ENCODE results near the gene DNASE1L2.
A peak's percentile ranks its signal among the peaks of the same experiment; 100 is the strongest.
"Not testable (repeated sequence)": the region's sequence is repeated elsewhere in the genome, so short reads cannot be mapped to it uniquely, and the experiment has no call there.

DNASE1L2 gene

GRCh38 chr16:2236337-2237101, at the start of gene DNASE1L2:
Gene DNASE1L2 (plus strand): TSS chr16:2236444. CDS start chr16:2236817, 373 bp downstream.
- no peak for DNase-seq (ENCODE audit: low spot score)

GRCh38 chr16:2186505-2186904, 49.7 kb upstream of the DNASE1L2 start:
- no peak for DNase-seq (ENCODE audit: low spot score)

GRCh38 chr16:2187212-2187611, 49.0 kb upstream of the DNASE1L2 start:
- no peak for DNase-seq (ENCODE audit: low spot score)

GRCh38 chr16:2188395-2188794, 47.8 kb upstream of the DNASE1L2 start:
- DNase-seq (ENCODE audit: low spot score), result no peak

DNA sequence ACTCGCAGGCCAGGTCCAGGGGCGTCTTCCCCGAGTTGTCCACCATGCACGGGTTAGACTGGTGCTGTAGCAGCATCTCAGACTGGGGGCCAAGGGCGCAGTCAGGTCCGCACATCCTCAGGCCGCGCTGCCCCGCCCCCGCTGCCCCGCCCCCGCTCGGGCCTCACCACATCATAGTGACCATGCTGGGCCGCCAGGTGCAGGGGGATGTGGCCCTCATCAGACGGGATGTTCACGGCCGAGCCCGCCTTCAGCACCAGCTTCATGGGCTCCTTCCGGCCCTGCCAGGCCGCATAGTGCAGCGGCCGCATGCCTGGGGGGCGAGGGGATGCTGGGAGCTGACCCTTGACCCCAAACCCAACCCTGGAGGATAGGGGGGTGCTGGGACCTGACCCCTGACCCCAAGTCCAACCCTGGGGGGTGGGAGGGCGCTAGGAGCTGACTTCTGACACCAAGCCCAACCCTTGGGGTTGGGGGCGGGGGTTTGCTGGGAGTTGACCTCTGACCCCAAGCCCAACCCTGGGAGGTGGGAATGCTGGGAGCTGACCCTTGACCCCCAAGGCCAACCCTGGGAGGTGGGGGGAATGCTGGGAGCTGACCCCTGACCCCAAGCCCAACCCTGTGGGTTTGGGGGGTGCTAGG, 46.9 kb upstream of the DNASE1L2 start:
- DNase-seq (ENCODE audit: low spot score), result no peak

DNA sequence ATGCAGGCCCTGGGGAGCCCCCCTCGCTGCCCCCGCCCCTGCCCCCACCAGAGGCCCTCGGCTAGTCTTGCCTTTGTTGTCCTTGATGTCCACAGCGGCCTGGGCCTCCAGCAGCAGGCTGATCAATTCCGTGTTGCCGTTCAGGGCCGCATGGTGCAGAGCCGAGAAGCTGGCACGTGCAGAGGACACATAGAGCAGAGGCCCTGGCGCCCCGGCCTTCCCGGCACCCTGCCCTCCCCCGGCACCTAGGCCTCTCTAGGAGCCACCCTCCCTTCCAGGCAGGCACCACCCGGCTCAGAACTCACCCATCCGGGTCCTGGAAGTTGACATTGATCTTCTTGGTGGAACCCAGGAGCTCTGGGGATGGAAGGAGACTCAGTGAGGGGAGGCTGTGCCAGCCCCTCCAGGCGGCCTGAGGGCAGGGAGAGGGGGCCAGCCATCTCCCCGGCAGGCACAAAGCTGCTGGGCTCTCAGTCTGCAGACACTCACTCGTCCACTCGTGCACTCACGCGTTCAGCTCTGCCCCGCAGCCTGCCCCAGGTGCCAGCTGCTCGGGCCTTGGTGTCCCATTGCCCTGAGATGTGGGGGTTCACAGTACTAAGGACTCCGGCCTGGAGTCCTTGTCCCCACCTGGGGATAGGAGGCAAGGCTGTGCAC, 46.1 kb upstream of the DNASE1L2 start:
- DNase-seq (ENCODE audit: low spot score), result no peak

DNA sequence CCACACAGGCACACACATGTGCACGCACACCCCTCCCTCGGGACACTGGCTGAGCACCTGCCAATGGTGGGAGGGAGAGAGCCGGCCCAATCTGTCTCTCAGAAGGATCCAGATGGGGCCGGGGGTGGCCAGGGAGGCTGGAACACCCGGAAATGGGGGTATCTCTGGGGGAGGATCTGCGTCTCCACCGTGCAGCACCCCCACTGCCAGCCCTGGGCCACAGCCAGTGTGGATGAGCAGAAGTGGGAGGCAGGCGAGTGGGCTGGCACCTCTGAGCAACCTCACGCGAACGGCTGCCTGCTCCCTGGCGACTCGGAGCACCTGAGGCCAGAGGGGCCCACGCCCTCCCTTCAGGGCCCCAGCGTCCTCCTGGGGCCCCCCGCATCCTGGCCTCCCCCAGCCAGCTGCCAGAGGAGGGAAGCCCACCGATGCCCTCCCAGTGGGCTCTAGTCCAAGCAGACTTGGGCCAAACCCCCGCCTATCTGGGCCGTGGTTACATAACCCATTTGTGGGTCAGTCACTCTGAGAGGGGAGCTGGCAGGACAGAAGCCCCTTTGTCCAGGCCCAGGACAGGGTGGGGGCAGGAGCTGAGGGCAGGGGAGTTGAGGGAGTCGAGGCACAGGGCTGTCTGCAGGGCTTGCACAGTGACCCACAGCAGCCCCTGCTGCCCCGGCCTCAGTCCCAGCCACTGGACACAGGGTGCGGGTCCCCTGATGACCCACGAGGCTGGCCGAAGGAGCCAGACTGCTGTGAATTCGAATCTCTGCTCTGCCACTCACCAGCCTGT, 45.4 kb upstream of the DNASE1L2 start:
- no peak for DNase-seq (ENCODE audit: low spot score)

- DNase-seq (ENCODE audit: low spot score), result no peak
These were observed 44.9 kb upstream of the DNASE1L2 start for GRCh38 chr16:2191446-2191706.

DNA sequence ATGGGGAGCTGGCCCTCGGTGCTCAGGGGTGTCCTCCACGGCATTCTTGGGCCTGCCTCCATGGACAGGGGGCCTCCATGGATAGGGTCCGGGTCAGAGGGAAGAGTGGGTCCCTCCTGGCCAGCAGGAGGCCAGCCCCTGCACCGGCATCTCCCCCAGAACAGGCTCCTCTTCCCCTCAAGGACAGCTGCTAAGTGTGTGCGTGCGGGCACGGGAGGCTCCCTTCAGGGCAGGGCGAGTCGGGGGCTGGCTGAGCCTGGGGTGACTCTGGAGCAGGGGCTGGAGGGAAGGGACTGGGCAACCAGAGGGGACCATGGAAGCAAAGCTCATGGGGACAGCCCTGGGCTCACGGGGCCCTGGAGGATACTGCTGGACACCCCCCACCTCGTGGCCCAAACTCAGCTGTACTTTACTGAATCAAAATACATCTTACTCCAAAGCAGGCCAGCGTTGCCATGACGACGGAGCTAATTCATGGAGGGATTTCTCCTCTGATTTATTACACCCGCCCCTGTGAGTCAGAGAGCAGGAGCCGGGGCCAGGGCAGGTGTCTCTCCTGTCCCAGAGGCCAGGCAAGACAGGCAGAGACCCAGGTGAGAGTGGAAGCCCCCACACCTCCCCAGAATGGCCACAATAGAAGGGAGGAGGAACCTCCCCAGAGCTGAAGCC, 41.9 kb upstream of the DNASE1L2 start:
- DNase-seq (ENCODE audit: low spot score), result no peak

DNA sequence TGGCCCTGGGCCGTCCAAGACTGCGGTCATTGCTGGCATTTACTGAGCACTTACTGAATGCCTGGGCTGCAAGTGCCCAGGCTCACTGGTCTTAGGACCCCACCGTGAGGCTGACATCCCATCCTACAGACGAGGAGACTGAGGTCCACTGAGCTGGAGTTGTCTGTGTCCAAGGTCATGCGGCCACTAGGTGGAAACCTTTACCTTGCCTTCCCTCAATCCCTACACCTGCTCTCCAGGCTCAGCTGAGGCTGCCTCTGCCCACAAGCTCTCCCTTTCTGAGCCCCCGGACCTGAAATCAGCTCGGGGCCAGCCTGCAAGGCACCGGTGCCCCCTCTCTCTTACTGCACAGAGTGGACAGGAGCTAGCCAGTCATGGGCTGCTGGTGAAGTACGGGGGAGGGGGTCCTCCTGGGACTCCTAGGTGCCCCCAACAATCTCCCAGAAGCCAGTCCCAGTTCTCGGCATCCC, 41.4 kb upstream of the DNASE1L2 start:
- DNase-seq (ENCODE audit: low spot score), result peak; percentile 67

GRCh38 chr16:2195322-2196161, 40.7 kb upstream of the DNASE1L2 start:
- DNase-seq (ENCODE audit: low spot score), result no peak

- no peak for DNase-seq (ENCODE audit: low spot score)
These were observed 39.9 kb upstream of the DNASE1L2 start, which contains the start of gene CASKIN1 for GRCh38 chr16:2196162-2196980. Gene CASKIN1 (minus strand): TSS chr16:2196605. CDS start chr16:2196432, 173 bp downstream.

DNA sequence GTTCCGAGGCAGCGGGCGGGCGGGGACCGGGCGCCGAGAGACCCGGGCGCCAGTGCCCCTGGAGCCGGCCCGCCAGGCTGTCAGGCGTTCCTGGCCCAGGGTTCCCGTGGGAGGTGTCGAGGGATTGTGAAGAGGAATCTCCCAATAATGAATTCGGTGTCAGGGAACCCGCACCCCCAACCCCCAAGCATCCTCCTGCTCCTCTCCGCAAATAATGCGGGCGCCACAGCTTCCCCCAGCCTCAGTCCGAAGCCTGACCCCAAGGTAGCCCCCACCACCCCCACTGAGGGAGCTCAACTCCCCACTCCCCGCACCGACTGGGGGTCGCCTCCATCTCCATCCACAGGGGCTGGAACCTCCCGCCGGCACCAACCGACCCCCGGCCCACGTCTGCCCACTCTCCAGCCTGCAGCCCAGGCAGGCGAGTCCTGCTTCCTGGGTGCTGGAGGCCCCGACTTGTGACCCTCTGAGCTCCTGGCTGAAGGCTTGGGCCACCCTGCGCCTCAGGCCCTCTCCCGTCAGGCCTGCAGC, 39.2 kb upstream of the DNASE1L2 start:
- DNase-seq (ENCODE audit: low spot score), result no peak

DNA sequence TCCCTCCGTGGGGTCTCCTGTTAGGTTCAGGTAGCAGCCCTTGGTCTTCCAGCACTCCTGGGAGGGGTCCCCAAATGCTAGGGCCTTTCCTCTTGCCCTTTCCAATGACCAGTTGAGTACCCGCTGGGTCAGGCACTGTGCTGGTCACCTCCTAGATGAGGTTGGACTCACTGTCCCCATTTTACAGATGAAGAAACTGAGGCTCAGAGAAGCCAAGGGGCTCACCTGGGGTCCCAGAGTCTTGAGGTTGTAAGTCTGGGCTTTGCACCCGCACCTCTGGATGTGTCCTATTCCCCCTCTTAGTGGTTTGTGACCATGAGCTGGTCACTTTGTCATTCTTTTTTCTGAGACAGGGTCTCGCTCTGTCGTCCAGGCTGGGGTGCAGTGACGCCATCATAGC, 38.5 kb upstream of the DNASE1L2 start:
- no peak for DNase-seq (ENCODE audit: low spot score)

DNA sequence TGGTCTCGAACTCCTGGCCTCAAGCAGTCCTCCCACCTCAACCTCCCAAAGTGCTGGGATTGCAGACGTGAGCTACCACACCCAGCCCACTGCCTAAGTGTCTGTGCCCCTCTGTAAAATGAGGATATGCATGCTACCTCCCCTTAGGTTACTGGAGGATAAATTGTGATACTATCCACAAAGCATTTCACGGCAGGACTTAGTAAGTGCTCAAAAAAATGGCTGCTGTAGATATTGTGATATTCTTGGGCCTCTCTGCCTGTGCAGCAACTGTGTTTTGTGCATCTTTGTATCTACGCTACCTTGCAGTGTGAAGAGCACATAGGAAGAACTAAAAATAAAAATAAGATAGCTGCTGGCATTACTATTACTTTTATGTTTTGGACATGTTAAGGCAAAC, 38.0 kb upstream of the DNASE1L2 start:
- DNase-seq (ENCODE audit: low spot score), result no peak

DNA sequence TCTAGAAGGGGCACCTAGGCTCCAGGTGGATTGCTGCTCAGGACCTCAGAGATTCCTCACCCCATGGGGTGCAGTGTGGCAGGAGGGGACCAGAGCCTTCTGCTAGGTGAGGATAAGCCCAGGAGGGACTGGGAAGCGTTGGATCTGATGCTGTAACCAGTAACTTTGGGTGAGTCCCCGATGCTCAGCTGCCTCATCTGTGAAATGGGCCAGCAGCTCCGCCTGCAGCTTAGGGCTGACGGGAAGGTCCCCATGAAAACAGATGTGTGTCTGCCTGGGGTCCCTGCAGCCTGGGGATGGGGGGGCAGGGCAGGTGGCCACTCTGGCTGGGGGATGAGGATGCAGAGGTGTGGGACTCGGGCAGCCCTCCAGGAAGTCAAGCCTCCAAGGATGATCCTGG, 37.1 kb upstream of the DNASE1L2 start:
- no peak for DNase-seq (ENCODE audit: low spot score)

DNA sequence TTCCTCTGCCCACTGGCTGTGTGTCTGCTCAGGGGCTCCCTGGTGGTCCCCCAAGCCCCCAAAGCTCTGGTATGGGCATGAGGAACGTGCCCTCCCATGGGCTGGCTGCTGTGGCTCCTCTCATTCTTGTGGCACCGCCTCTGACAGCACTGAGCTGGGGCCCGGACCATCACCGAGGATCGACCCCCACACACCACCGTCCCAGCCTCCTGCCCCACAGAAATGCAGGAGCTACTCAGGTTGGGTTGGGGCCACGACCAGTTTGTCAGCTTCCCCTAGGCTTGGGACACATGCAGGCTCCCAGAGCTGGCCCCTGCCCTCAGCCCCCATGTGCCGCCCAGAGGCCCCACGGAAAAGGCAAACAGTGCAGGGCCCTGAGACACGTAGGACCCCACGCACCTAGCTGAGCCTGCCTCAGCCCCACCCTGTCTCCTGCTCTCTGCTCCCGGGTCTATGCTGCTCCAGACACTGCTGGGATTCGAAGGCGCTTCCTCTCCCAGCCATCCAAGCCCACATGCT, 36.6 kb upstream of the DNASE1L2 start:
- no peak for DNase-seq (ENCODE audit: low spot score)

DNA sequence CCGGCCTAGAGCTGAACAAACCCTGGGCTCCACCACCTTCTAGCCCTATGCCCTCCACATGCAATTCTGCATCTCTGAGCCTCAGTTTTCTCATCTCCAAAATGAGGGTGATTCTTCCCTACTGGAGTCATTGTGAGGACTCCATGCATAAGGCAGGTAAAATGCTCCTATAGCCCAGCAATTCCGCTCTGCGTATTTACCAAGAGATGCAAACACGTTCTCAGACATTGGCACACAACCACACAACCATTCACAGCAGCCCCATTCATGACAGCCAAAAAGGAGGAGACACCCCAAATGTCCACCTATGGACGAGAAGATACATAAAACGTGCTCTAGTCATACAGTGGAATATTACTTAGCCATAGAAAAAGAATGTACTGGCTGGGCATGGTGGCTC, 35.9 kb upstream of the DNASE1L2 start:
- no peak for DNase-seq (ENCODE audit: low spot score)

- DNase-seq (ENCODE audit: low spot score), result not testable (repeated sequence)
These were observed 33.0 kb upstream of the DNASE1L2 start for GRCh38 chr16:2203119-2203688.

Measured in CD4-positive, alpha-beta T cell treated with Interleukin-6 at 100 ng/mL for 8 hours (primary cell).